GM21723 (cell line): ENCODE results near the gene GOLGA7B.
A peak's percentile ranks its signal among the peaks of the same experiment; 100 is the strongest.

ENCODE experiments used
- ATAC-seq: cut with Tn5 transposase; IDR thresholded peaks from one replicate; pipeline ENCODE4 v1.9.1; 2021; ENCODE audit warnings: mild to moderate bottlenecking, moderate library complexity; ENCODE audit not compliant: unreplicated experiment

The GOLGA7B gene

DNA sequence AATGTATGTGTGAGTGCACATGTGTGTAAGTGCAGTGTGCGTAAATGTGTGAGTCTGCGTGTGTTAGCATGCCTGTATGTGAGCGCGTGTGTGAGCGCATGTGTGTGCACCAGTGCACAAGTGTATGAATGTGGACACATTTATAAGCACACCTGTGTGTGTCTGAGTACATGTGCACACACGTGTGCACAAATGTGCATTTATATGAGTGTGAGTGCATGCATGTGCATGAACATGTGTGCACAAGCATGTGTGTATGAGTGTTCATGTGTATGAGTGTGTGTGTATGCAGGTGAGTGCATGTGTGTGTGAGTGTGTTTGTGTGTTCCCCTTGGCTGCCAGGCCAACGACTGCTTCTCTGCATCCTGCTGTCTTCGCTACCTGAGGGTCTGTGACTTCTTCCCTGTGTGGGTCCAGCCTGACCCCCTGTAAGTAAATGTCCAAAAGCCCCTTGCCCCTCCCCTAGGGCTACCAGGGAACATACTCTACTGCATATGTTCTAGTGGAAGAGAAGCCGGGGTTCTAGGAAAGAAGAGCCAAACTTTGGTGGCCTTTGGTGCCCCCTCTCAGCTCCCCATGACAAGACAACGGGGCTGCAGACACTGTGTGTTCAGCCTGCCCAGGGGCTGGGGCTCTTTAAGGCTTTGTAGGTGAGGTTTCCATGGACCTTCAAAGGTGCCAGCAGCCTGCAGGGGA lies 17.0 kb downstream of the GOLGA7B start:
- ATAC-seq: no peak

GRCh38 chr10:97867220-97867800 lies 17.7 kb downstream of the GOLGA7B start:
- no peak for ATAC-seq

GRCh38 chr10:97868134-97868685 lies 18.6 kb downstream of the GOLGA7B start:
- ATAC-seq: no peak

GRCh38 chr10:97869091-97870042 lies 19.7 kb downstream of the GOLGA7B start:
- peak; percentile 89 for ATAC-seq

GRCh38 chr10:97870990-97871389 lies 21.3 kb downstream of the GOLGA7B start:
- no peak for ATAC-seq

GRCh38 chr10:97873569-97873968 lies 23.9 kb downstream of the GOLGA7B start:
- no peak for ATAC-seq

DNA sequence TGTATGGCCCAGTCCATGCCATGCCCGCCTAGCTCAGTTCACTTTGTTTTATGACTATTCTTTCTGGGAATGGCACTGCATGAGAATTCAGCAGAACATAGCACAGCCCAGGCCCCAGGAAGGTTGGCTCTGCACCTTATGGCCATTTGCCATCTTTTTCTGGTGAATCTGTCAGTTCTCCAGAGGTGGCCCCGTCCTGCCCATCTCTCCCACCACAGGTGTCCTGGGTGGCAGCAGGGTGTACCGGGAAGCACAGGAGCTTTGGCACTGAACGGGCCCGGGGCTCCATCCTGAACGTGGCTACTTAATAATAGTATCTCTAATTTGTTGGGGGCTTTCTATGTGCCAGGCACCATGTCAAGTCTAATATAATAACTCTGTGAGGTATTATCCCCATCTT lies 24.7 kb downstream of the GOLGA7B start:
- ATAC-seq: no peak

- no peak for ATAC-seq
Observed at GRCh38 chr10:97875391-97875790, 25.7 kb downstream of the GOLGA7B start.

GRCh38 chr10:97876402-97876801 lies 26.8 kb downstream of the GOLGA7B start:
- ATAC-seq: no peak

- no peak for ATAC-seq
Observed at GRCh38 chr10:97879241-97879640, 29.6 kb downstream of the GOLGA7B start.

- ATAC-seq: no peak
Observed at GRCh38 chr10:97880109-97880508, 30.5 kb downstream of the GOLGA7B start.

DNA sequence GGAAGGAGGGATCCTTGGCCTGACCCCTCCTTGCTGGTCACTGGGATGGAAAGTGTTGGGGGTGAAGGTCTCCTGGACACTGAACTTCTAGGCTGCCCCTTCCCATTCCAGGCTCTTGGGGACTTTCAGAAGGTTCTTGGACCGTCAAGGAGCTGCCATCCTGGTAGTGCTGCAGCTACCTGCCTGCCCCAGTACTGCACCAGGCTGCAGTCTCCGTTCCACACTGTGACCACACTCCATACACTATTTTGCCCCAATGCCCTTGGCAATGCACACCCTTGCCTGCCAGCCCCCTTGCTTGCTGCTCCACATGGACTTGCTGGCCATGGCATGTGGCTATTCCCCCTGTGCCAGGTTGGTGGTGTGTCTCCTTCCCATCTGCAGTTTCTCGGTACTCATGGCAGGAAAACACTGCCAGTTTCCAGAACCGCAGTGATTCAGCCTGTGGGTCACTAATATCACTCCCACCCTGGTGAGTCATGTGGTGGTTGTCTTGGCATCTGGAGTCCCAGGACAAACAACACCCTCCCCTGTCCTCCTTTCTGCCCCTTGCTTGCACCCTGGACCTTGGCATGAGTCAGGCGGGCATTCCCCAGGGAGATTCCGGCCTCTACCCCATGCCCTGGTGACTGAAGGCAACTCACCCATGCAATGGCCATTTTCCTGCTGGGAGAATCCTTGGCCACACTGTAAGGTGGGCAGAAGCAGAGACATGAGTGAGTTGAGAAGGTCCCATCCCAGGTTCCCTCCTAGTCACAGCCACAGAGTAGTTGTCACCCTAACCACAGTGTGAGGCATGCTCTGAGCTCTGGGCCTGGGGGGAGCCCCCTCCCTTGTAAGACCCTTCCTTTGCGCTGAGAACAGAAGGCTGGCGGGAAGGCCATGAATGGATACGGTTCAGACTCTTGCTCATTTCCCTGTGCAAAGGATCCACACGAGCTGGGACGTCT lies 32.8 kb downstream of the GOLGA7B start:
- no peak for ATAC-seq

DNA sequence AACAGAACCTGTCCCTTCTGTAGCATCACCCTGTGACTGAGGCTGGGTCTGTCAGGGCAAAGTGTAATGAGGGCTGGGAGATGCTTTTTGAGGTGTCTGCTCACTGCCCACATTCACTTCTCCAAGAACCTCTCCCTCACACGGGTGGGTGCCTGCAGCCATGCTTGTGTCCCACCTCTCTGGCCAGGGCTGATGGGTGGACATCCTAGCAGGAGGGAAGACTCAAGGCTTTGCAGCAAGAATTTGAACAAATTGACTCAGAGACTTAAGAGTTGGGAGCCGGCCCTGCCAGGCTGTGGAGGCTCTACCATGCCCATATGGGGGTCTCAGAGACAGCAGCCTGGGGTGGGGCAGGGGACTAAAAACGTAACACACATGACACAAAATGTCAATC lies 33.4 kb downstream of the GOLGA7B start:
- no peak for ATAC-seq

DNA sequence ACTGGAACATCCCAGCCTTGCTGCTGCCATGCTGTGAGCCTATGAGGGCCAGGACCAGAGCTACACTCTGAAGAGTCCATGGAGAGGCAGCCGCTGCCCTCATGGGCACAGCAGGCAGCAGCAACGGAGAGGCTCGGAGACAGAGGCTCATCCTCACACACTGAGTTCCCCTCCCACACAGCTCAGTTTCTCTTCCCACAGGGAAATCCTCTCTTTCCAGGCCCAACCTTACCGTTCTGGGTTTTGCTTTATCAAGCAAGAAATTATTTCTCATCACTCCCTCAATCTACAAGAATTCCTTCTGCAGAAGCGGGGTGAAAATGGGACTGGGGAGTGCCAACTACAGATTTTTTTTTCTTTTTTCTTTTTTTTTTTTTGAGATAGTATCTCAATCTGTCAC lies 36.6 kb downstream of the GOLGA7B start:
- ATAC-seq: no peak

DNA sequence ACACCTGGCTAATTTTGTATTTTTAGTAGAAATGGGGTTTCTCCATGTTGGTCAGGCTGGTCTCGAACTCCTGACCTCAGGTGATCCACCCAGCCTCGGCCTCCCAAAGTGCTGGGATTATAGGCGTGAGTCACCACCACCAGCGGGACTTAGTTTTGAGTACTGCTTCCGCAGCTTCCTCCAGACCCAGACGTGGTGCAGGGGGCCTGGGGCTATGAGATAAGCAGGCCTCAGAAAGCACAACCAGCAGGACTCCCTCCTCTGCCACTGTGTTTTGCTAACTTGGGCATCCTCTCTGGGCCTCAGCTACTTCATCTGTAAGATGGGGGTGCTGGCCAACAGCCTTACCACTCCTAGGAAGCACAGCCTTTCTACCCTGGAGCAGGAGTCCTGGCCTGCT lies 37.8 kb downstream of the GOLGA7B start:
- no peak for ATAC-seq

DNA sequence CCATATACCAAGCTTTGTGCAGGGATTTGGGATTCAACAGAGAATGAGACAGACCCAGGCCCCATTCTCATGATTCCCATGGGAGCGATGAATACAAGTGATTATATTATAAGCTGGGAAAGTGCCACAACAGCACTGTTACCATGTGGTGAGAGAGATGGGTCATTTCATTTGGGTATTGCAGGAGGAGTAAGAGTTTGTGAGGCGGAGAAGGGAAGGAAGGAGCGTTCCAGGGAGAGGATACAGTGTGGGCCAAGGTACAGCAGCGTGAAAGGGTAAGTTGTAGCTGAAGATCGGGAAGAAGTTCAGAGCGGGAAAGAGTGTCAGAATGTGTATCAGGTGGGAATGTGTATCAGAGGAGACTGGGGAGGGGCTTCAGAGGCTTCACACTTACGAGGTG lies 38.5 kb downstream of the GOLGA7B start:
- ATAC-seq: no peak

GRCh38 chr10:97888641-97889262 lies 39.1 kb downstream of the GOLGA7B start:
- no peak for ATAC-seq

GRCh38 chr10:97889461-97890265 lies 40.0 kb downstream of the GOLGA7B start:
- no peak for ATAC-seq
